HCT116 (cell line): ENCODE results near the gene SUSD4. TPM values are rescaled to one million over a fixed set of nuclear protein-coding genes. Genes with fewer than 3 reads are reported as not detected.

Source experiments
- ATAC-seq: fragments of 200-7000 bp; cut with Tn5 transposase; 2 replicates; pipeline ENCODE4 v1.9.1; 2020; ENCODE audit warnings: mild to moderate bottlenecking, moderate library complexity
- BruUV-seq: library from RNA; stranded (reverse); fragments of 400-500 nt; replicated peaks from 2 replicates; lab custom pipeline; 2021; lab: Mats Ljungman, UMichigan
- CTCF ChIA-PET: fragments of 300-600 bp; sonication (Branson Sonifier 250); formaldehyde crosslinking; loops from one replicate; lab custom pipeline; 2021; ENCODE audit warnings: antibody characterized with exemption; lab: Charles Lee
- POLR2A ChIA-PET: fragments of 300-600, 350-600 bp; sonication (Branson Sonifier 250); formaldehyde crosslinking; loops from one replicate; lab custom pipeline; 2021; ENCODE audit warnings: antibody characterized with exemption; lab: Charles Lee
- RAD21 ChIA-PET, 2 experiments: fragments of 300-600 bp; sonication (Branson Sonifier 250); formaldehyde crosslinking; loops; one replicate each; lab custom pipeline; 2023; ENCODE audit warnings: low total read pairs in 2 of 2; ENCODE audit not compliant: uncharacterized antibody in 2 of 2, unreplicated experiment in 2 of 2, low non-redundant PET in 1 of 2; lab: Charles Lee
- DNase-seq: peaks from one replicate; pipeline ENCODE4 v3.0.0-alpha.2; 2010; ENCODE audit warnings: low read depth, low spot score
- H2AFZ ChIP-seq: fragments of 200-600 bp; shearing (Covaris generic), sonication (generic); 2 replicates; pipeline ENCODE4 v1.6.1; 2017; ENCODE audit warnings: low read depth, mixed run types, mixed read lengths, antibody characterized with exemption, low read length; ENCODE audit not compliant: poor library complexity, severe bottlenecking
- H3K27ac ChIP-seq: 2 replicates; pipeline ENCODE4 v1.5.1; 2012; ENCODE audit warnings: low read depth, low read length
- H3K27me3 ChIP-seq: fragments of 200-600 bp; sonication (generic); 2 replicates; pipeline ENCODE4 v1.6.1; 2016; ENCODE audit warnings: mixed run types, low read length, mixed read lengths; ENCODE audit not compliant: insufficient read depth
- H3K36me3 ChIP-seq, 2 experiments: fragments of 200-500 bp in 1 of 2; fragments of 200-600 bp in 1 of 2; sonication (Bioruptor generic) in 1 of 2; sonication (generic) in 1 of 2; 2 replicates each; pipeline versions ENCODE4 v1.5.1 to v1.6.1; 2014 to 2016; ENCODE audit warnings: low read length in 2 of 2, inconsistent platforms in 1 of 2, mixed read lengths in 1 of 2, mixed run types in 1 of 2; ENCODE audit not compliant: insufficient read depth in 2 of 2, control insufficient read depth in 1 of 2
- H3K4me1 ChIP-seq, 2 experiments: fragments of 200-600 bp in 1 of 2; sonication (generic) in 1 of 2; 2 replicates each; pipeline versions ENCODE4 v1.5.1 to v1.6.1; 2012 to 2017; ENCODE audit warnings: low read length in 2 of 2, inconsistent platforms in 1 of 2, mild to moderate bottlenecking in 1 of 2, mixed read lengths in 1 of 2, mixed run types in 1 of 2, moderate library complexity in 1 of 2; ENCODE audit not compliant: insufficient read depth in 2 of 2, control insufficient read depth in 1 of 2
- H3K4me2 ChIP-seq: fragments of 200-600 bp; sonication (generic); 2 replicates; pipeline ENCODE4 v1.6.1; 2017; ENCODE audit warnings: mixed run types, low read length, mixed read lengths
- H3K4me3 ChIP-seq, 2 experiments: fragments of 200-600 bp in 1 of 2; sonication (generic) in 1 of 2; replicated peaks in 1 of 2; 2 replicates each; pipeline ENCODE4 v1.5.1; 2011 to 2016; ENCODE audit warnings: low read length in 2 of 2, control low read depth in 1 of 2, low read depth in 1 of 2, mild to moderate bottlenecking in 1 of 2, mixed read lengths in 1 of 2, mixed run types in 1 of 2
- H3K79me2 ChIP-seq: fragments of 200-600 bp; sonication (generic); 2 replicates; pipeline ENCODE4 v1.6.1; 2017; ENCODE audit warnings: mild to moderate bottlenecking, mixed run types, low read length, moderate library complexity, mixed read lengths; ENCODE audit not compliant: insufficient read depth
- H3K9ac ChIP-seq: fragments of 200-600 bp; sonication (generic); 2 replicates; pipeline ENCODE4 v1.6.1; 2016; ENCODE audit warnings: low read length, mixed read lengths
- H3K9me2 ChIP-seq: fragments of 200-600 bp; sonication (generic), shearing (Covaris generic); 2 replicates; pipeline ENCODE4 v1.6.1; 2017; ENCODE audit warnings: mixed run types, mild to moderate bottlenecking, moderate library complexity; ENCODE audit not compliant: insufficient read depth
- H3K9me3 ChIP-seq, 2 experiments: fragments of 200-500 bp in 1 of 2; fragments of 200-600 bp in 1 of 2; sonication (Bioruptor generic) in 1 of 2; sonication (generic) in 1 of 2; 2 replicates each; pipeline ENCODE4 v1.6.1; 2014 to 2017; ENCODE audit warnings: low read length in 2 of 2, mixed read lengths in 2 of 2, inconsistent platforms in 1 of 2, low read depth in 1 of 2, mild to moderate bottlenecking in 1 of 2, mixed run types in 1 of 2, moderate library complexity in 1 of 2; ENCODE audit not compliant: control insufficient read depth in 1 of 2, insufficient read depth in 1 of 2
- H4K20me1 ChIP-seq: fragments of 200-600 bp; sonication (generic), shearing (Covaris generic); 2 replicates; pipeline ENCODE4 v1.6.1; 2017; ENCODE audit warnings: mixed run types, mild to moderate bottlenecking, moderate library complexity; ENCODE audit not compliant: insufficient read depth
- ATF3 ChIP-seq: IDR thresholded peaks from 2 replicates; pipeline ENCODE4 v1.6.1; 2012
- CBX3 ChIP-seq: IDR thresholded peaks from 2 replicates; pipeline ENCODE4 v1.6.1; 2012; ENCODE audit warnings: low read depth
- CEBPB ChIP-seq: IDR thresholded peaks from 2 replicates; pipeline ENCODE4 v1.6.1; 2012; ENCODE audit warnings: low read depth
- EGR1 ChIP-seq: IDR thresholded peaks from 2 replicates; pipeline ENCODE4 v1.6.1; 2012; ENCODE audit warnings: low read depth
- ELF1 ChIP-seq: IDR thresholded peaks from 2 replicates; pipeline ENCODE4 v1.6.1; 2012; ENCODE audit warnings: low read depth, borderline replicate concordance
- EZH2 ChIP-seq: fragments of 200-600 bp; sonication (generic); IDR thresholded peaks from 2 replicates; pipeline ENCODE4 v1.6.1; 2017; ENCODE audit warnings: antibody characterized with exemption, mixed run types
- EZH2phosphoT487 ChIP-seq: fragments of 200-600 bp; IDR thresholded peaks from 2 replicates; pipeline ENCODE4 v1.6.1; 2018; ENCODE audit warnings: antibody characterized with exemption, borderline replicate concordance
- FOSL1 ChIP-seq: IDR thresholded peaks from 2 replicates; pipeline ENCODE4 v1.6.1; 2012; ENCODE audit warnings: low read depth
- JUND ChIP-seq: IDR thresholded peaks from 2 replicates; pipeline ENCODE4 v1.6.1; 2012
- MAX ChIP-seq: IDR thresholded peaks from 2 replicates; pipeline ENCODE4 v1.6.1; 2012
- POLR2A ChIP-seq: IDR thresholded peaks from 2 replicates; pipeline ENCODE4 v1.7.0; 2011; ENCODE audit warnings: borderline replicate concordance; ENCODE audit not compliant: insufficient read depth, insufficient read length; ENCODE audit errors: extremely low read depth
- POLR2AphosphoS5 ChIP-seq: IDR thresholded peaks from 2 replicates; pipeline ENCODE4 v1.6.1; 2011; ENCODE audit warnings: mild to moderate bottlenecking, low read depth, low read length, moderate library complexity
- REST ChIP-seq: IDR thresholded peaks from 2 replicates; pipeline ENCODE4 v1.6.1; 2012; ENCODE audit warnings: low read depth
- SIN3A ChIP-seq: IDR thresholded peaks from 2 replicates; pipeline ENCODE4 v1.6.1; 2012; ENCODE audit warnings: low read depth
- SP1 ChIP-seq: IDR thresholded peaks from 2 replicates; pipeline ENCODE4 v1.6.1; 2012; ENCODE audit warnings: low read depth
- TCF7L2 ChIP-seq: IDR thresholded peaks from 2 replicates; pipeline ENCODE4 v1.7.0; 2011; ENCODE audit warnings: borderline replicate concordance, inconsistent platforms; ENCODE audit not compliant: insufficient read depth, insufficient read length; ENCODE audit errors: extremely low read depth
- YY1 ChIP-seq: IDR thresholded peaks from 2 replicates; pipeline ENCODE4 v1.6.1; 2011; ENCODE audit warnings: low read length, low read depth, moderate library complexity, mild to moderate bottlenecking; ENCODE audit not compliant: insufficient replicate concordance; ENCODE audit errors: extremely low read depth
- ZFX ChIP-seq: fragments of 450-650 bp; IDR thresholded peaks from 2 replicates; pipeline ENCODE4 v1.6.1; 2017
- intact Hi-C: fragments of 100-400 bp; cut with micrococcal nuclease; formaldehyde crosslinking; loops from 2 replicates; pipeline ENCODE4 v1.10.0; 2022
- total RNA-seq: library from RNA; stranded (reverse); gene quantifications from one replicate; pipeline ENCODE4 v1.2.1, GENCODE V29; 2021; ENCODE audit not compliant: unreplicated experiment

SUSD4 gene
- total RNA-seq, 1 experiment from 2014 or later, result 0.59 TPM

GRCh38 chr1:223364685-223365382, 858 bp upstream of the SUSD4 start:
- no peak; the same call in 1 of the 2 replicates for ATAC-seq
- Histone ChIP-seq H3K9me3 (no peaks in the 10 kb centered on the region), H3K27me3 (peaks cover 9% of the 10 kb centered on the region; the same call in 1 of the 2 replicates), H3K9me2 (no peaks in the 10 kb centered on the region), H4K20me1 (no peaks in the 10 kb centered on the region), H3K36me3 (no peaks in the 10 kb centered on the region), H3K27ac (no peak overlapping the region), H3K4me1 (no peaks in the 10 kb centered on the region), H3K4me3 (no peak overlapping the region), H3K9ac (no peak overlapping the region), H3K4me2 (no peak overlapping the region), H3K79me2 (no peaks in the 10 kb centered on the region), H2AFZ (no peak overlapping the region)
- POLR2A ChIA-PET, result interaction anchor here (0.7 kb wide), 1 partner anchor 16 kb away, joined by 3 read pairs; no protein-coding TSS in a partner anchor
- DNase-seq, result no peak
- BruUV-seq, result no TSS peak
- TF ChIP-seq FOSL1 (no peak), EGR1 (no peak), TCF7L2 (no peak), CBX3 (no peak), JUND (no peak), POLR2A (no peak), SIN3A (no peak), SP1 (no peak), EZH2phosphoT487 (no peak), EZH2 (no peak), YY1 (no peak), ATF3 (no peak), MAX (no peak), ZFX (no peak), ELF1 (no peak), REST (no peak), POLR2AphosphoS5 (no peak), CEBPB (no peak)
- intact Hi-C loops, result no loop called here
- CTCF ChIA-PET, result no interaction called here
- RAD21 ChIA-PET, result no interaction called here
